ENCODE data around the gene IL22RA2.

IL22RA2 gene

GRCh38 chr6:137197684-137198645, 24.5 kb upstream of the IL22RA2 start:
- Histone ChIP-seq H2AFZ (ENCODE audit: low read depth, low read length) (no peak overlapping the region), H4K20me1 (ENCODE audit: insufficient read depth, low read length) (no peaks in the 10 kb centered on the region), H3K9me3 (ENCODE audit: insufficient read depth, low read length, severe bottlenecking) (no peaks in the 10 kb centered on the region), H3K36me3 (ENCODE audit: insufficient read depth, low read length) (peaks cover 49% of the 10 kb centered on the region), H3K4me3 (ENCODE audit: low read depth in 1 of 2, low read length in 2 of 2) (no peak overlapping the region), H3K4me2 (ENCODE audit: insufficient read depth, low read length) (no peak overlapping the region), H3K27me3 (ENCODE audit: insufficient read depth, low read length, poor library complexity) (no peaks in the 10 kb centered on the region), H3K27ac (ENCODE audit: low read length) (no peak overlapping the region), H3K79me2 (ENCODE audit: insufficient read depth, low read length) (no peaks in the 10 kb centered on the region), H3K9ac (ENCODE audit: low read depth, low read length) (no peak overlapping the region), H3K4me1 (ENCODE audit: insufficient read depth, low read length) (0 out of 2 replicates have a peak, but pooled peaks cover 4% of the 10 kb centered on the region)
- TF ChIP-seq EZH2 (IDR thresholded peaks at IDR 0.05; ENCODE audit: borderline replicate concordance, low read depth, low read length, severe bottlenecking) (no peak), CTCF (IDR thresholded peaks at IDR 0.05; ENCODE audit: borderline replicate concordance, extremely low read depth, low read length, poor library complexity, severe bottlenecking) (no peak)
- ATAC-seq (ENCODE audit: insufficient read depth, low read depth): no peak
- no peak for DNase-seq

GRCh38 chr6:137193256-137194070, 20.0 kb upstream of the IL22RA2 start:
- Histone ChIP-seq H3K27ac (ENCODE audit: low read length) (no peak overlapping the region), H3K79me2 (ENCODE audit: insufficient read depth, low read length) (no peaks in the 10 kb centered on the region), H4K20me1 (ENCODE audit: insufficient read depth, low read length) (no peaks in the 10 kb centered on the region), H2AFZ (ENCODE audit: low read depth, low read length) (no peak overlapping the region), H3K9me3 (ENCODE audit: insufficient read depth, low read length, severe bottlenecking) (peaks cover 23% of the 10 kb centered on the region), H3K4me1 (ENCODE audit: insufficient read depth, low read length) (0 out of 2 replicates have a peak, but pooled peaks cover 4% of the 10 kb centered on the region), H3K4me2 (ENCODE audit: insufficient read depth, low read length) (no peak overlapping the region), H3K4me3 (ENCODE audit: low read depth in 1 of 2, low read length in 2 of 2) (no peak overlapping the region), H3K36me3 (ENCODE audit: insufficient read depth, low read length) (peaks cover 11% of the 10 kb centered on the region), H3K9ac (ENCODE audit: low read depth, low read length) (no peak overlapping the region), H3K27me3 (ENCODE audit: insufficient read depth, low read length, poor library complexity) (no peaks in the 10 kb centered on the region)
- no peak for TF ChIP-seq EZH2 (IDR thresholded peaks at IDR 0.05; ENCODE audit: borderline replicate concordance, low read depth, low read length, severe bottlenecking)
- TF ChIP-seq CTCF (IDR thresholded peaks at IDR 0.05; ENCODE audit: borderline replicate concordance, extremely low read depth, low read length, poor library complexity, severe bottlenecking): no peak
- ATAC-seq (ENCODE audit: insufficient read depth, low read depth) (no peak), DNase-seq (no peak)

- H3K4me3 ChIP-seq (ENCODE audit: low read depth in 1 of 2, low read length in 2 of 2): no peak overlapping the region
- no peak overlapping the region for H3K4me2 ChIP-seq (ENCODE audit: insufficient read depth, low read length)
- H3K27ac ChIP-seq (ENCODE audit: low read length): no peak overlapping the region
- H3K9ac ChIP-seq (ENCODE audit: low read depth, low read length): no peak overlapping the region
- H3K79me2 ChIP-seq (ENCODE audit: insufficient read depth, low read length): no peaks in the 10 kb centered on the region
- H3K27me3 ChIP-seq (ENCODE audit: insufficient read depth, low read length, poor library complexity): no peaks in the 10 kb centered on the region
- H3K9me3 ChIP-seq (ENCODE audit: insufficient read depth, low read length, severe bottlenecking): peaks cover 29% of the 10 kb centered on the region
- H2AFZ ChIP-seq (ENCODE audit: low read depth, low read length): no peak overlapping the region
- no peaks in the 10 kb centered on the region for H4K20me1 ChIP-seq (ENCODE audit: insufficient read depth, low read length)
- H3K36me3 ChIP-seq (ENCODE audit: insufficient read depth, low read length): peaks cover 4% of the 10 kb centered on the region; the same call in 1 of the 2 replicates
- no peak for ATAC-seq (ENCODE audit: insufficient read depth, low read depth)
- H3K4me1 ChIP-seq (ENCODE audit: insufficient read depth, low read length): 0 out of 2 replicates have a peak, but pooled peaks cover 4% of the 10 kb centered on the region
- TF ChIP-seq EZH2 (IDR thresholded peaks at IDR 0.05; ENCODE audit: borderline replicate concordance, low read depth, low read length, severe bottlenecking) (no peak), CTCF (IDR thresholded peaks at IDR 0.05; ENCODE audit: borderline replicate concordance, extremely low read depth, low read length, poor library complexity, severe bottlenecking) (no peak)
- no peak for DNase-seq
These were observed 19.4 kb upstream of the IL22RA2 start for GRCh38 chr6:137192821-137193220.
